OCI-LY3 (cell line): ENCODE measurements around the gene PGAP1.

Experiments used
- CTCF ChIP-seq: fragments of 200-600, 300-600 bp; sonication (generic); IDR thresholded peaks from 2 replicates; pipeline ENCODE4 v1.5.1; 2014; ENCODE audit warnings: antibody characterized with exemption, low read length, low read depth
- EZH2phosphoT487 ChIP-seq: fragments of 200-600 bp; shearing (Covaris generic); IDR thresholded peaks from 2 replicates; pipeline ENCODE4 v1.6.1; 2018; ENCODE audit warnings: antibody characterized with exemption, mixed run types, low read depth

GRCh38 chr2:196902828-196903227, 23.7 kb downstream of the PGAP1 start:
- TF ChIP-seq CTCF (no peak), EZH2phosphoT487 (no peak)
